HepG2 (cell line): ENCODE measurements around the gene DAZAP1. TPM values are rescaled to one million over a fixed set of nuclear protein-coding genes. Genes with fewer than 3 reads are reported as not detected.

Experiments
- ATAC-seq: fragments of 200-7000 bp; cut with Tn5 transposase; 3 replicates; pipeline ENCODE4 v1.9.1; 2020; ENCODE audit warnings: mild to moderate bottlenecking, moderate library complexity
- BruUV-seq: library from RNA; stranded (reverse); fragments of 400-500 nt; replicated peaks from 2 replicates; lab custom pipeline; 2021; lab: Mats Ljungman, UMichigan
- CTCF ChIA-PET: fragments of 300-600 bp; formaldehyde crosslinking; extraction: SDS; loops from one replicate; lab custom pipeline; 2021; ENCODE audit warnings: low total read pairs, inconsistent platforms, low intra/inter-chr PET ratio; lab: Yijun Ruan, JAX
- POLR2A ChIA-PET: fragments of 350-600 bp; sonication (Branson Sonifier 250); formaldehyde crosslinking; loops from one replicate; lab custom pipeline; 2020; ENCODE audit warnings: antibody characterized with exemption, inconsistent platforms; lab: Yijun Ruan, JAX
- DNase-seq: peaks from one replicate; pipeline ENCODE4 v3.0.0-alpha.2; 2015; ENCODE audit warnings: low spot score
- FAIRE-seq: peaks from 3 replicates; lab custom pipeline; 2011; peaks lifted over from hg19 to GRCh38; lab: Jason Lieb, UNC
- H2AFZ ChIP-seq: one replicate; pipeline ENCODE4 v1.6.1; 2011; ENCODE audit warnings: low read length, inconsistent platforms
- H3K27ac ChIP-seq: fragments of 300-600 bp; 3 replicates; pipeline ENCODE4 v1.8.0; 2011; ENCODE audit warnings: mixed run types, mild to moderate bottlenecking, mixed read lengths, low read length, inconsistent platforms; ENCODE audit not compliant: insufficient read depth; ENCODE audit errors: extremely low read length
- H3K27me3 ChIP-seq, 2 experiments: fragments of 200-600 bp in 1 of 2; 2 replicates in 1 of 2; 3 replicates in 1 of 2; pipeline versions ENCODE4 v1.6.0 to v1.8.0; 2011; ENCODE audit warnings: low read length in 2 of 2, mild to moderate bottlenecking in 2 of 2, moderate library complexity in 2 of 2, inconsistent platforms in 1 of 2; ENCODE audit not compliant: insufficient read depth in 2 of 2, control insufficient read depth in 1 of 2
- H3K36me3 ChIP-seq, 2 experiments: fragments of 200-600 bp in 1 of 2; replicated peaks in 1 of 2; 2 replicates in 1 of 2; 3 replicates in 1 of 2; pipeline versions ENCODE4 v1.5.1 to v1.8.0; 2011; ENCODE audit warnings: low read length in 2 of 2, inconsistent platforms in 1 of 2; ENCODE audit not compliant: insufficient read depth in 2 of 2, control insufficient read depth in 1 of 2
- H3K4me1 ChIP-seq: 2 replicates; pipeline ENCODE4 v1.5.1; 2012; ENCODE audit warnings: low read length, inconsistent platforms; ENCODE audit not compliant: insufficient read depth
- H3K4me2 ChIP-seq: 2 replicates; pipeline ENCODE4 v1.6.0; 2011; ENCODE audit warnings: low read depth, low read length, inconsistent platforms
- H3K4me3 ChIP-seq, 3 experiments: fragments of 200-600 bp in 1 of 3; sonication (generic), shearing (Covaris generic) in 1 of 3; replicated peaks in 1 of 3; 2 replicates each; pipeline ENCODE4 v1.5.1; 2011 to 2016; ENCODE audit warnings: low read length in 3 of 3, inconsistent platforms in 2 of 3, low read depth in 2 of 3, mild to moderate bottlenecking in 2 of 3, control low read depth in 1 of 3, mixed read lengths in 1 of 3; ENCODE audit not compliant: insufficient read depth in 1 of 3
- H3K79me2 ChIP-seq: one replicate; pipeline ENCODE4 v1.6.1; 2011; ENCODE audit warnings: low read length, inconsistent platforms; ENCODE audit not compliant: insufficient read depth
- H3K9ac ChIP-seq: 2 replicates; pipeline ENCODE4 v1.6.0; 2011; ENCODE audit warnings: mild to moderate bottlenecking, low read depth, low read length, inconsistent platforms; ENCODE audit not compliant: insufficient read depth
- H3K9me3 ChIP-seq: 2 replicates; pipeline ENCODE4 v1.5.1; 2012; ENCODE audit warnings: mild to moderate bottlenecking, low read length
- H4K20me1 ChIP-seq: 2 replicates; pipeline ENCODE4 v1.6.0; 2011; ENCODE audit warnings: inconsistent platforms, mild to moderate bottlenecking, low read length, moderate library complexity; ENCODE audit not compliant: insufficient read depth
- EEA1 ChIP-seq: sonication (generic); formaldehyde crosslinking; IDR thresholded peaks from 2 replicates; pipeline ENCODE4 v1.5.1; 2020; ENCODE audit warnings: mild to moderate bottlenecking, missing genetic modification reagents, borderline replicate concordance
- FIP1L1 ChIP-seq: fragments of 200-400 bp; formaldehyde crosslinking; IDR thresholded peaks from 2 replicates; pipeline ENCODE4 v1.6.1; 2018; ENCODE audit warnings: low read depth, mild to moderate bottlenecking, low read length, moderate library complexity, borderline replicate concordance; ENCODE audit not compliant: insufficient read depth
- GABPB1 ChIP-seq: IDR thresholded peaks from 2 replicates; pipeline ENCODE4 v1.6.1; 2016; ENCODE audit warnings: mild to moderate bottlenecking, missing genetic modification reagents, moderate library complexity, missing compliant biosample characterization
- MATR3 ChIP-seq: sonication (generic); formaldehyde crosslinking; IDR thresholded peaks from 2 replicates; pipeline ENCODE4 v1.4.0; 2020; ENCODE audit warnings: missing genetic modification reagents
- MED8 ChIP-seq: sonication (generic); formaldehyde crosslinking; IDR thresholded peaks from 2 replicates; pipeline ENCODE4 v1.8.1; 2023; ENCODE audit warnings: mild to moderate bottlenecking, missing genetic modification reagents; ENCODE audit not compliant: insufficient replicate concordance
- NR0B2 ChIP-seq: sonication (generic); formaldehyde crosslinking; IDR thresholded peaks from 2 replicates; pipeline ENCODE4 v1.4.0; 2020; ENCODE audit warnings: mild to moderate bottlenecking, missing genetic modification reagents
- NR2F6 ChIP-seq, 2 experiments: IDR thresholded peaks; 2 replicates each; pipeline ENCODE4 v1.6.1; 2016; ENCODE audit warnings: antibody characterized with exemption in 1 of 2, mild to moderate bottlenecking in 1 of 2
- RBM39 ChIP-seq: fragments of 200-400 bp; formaldehyde crosslinking; IDR thresholded peaks from one replicate; pipeline ENCODE4 v1.6.1; 2018; ENCODE audit warnings: antibody characterized with exemption, mild to moderate bottlenecking, low read depth, low read length; ENCODE audit not compliant: poor library complexity, severe bottlenecking
- SAP130 ChIP-seq: IDR thresholded peaks from 2 replicates; pipeline ENCODE4 v1.6.1; 2016; ENCODE audit warnings: low read depth
- SRSF9 ChIP-seq: fragments of 200-400 bp; formaldehyde crosslinking; IDR thresholded peaks from 2 replicates; pipeline ENCODE4 v1.6.1; 2018; ENCODE audit warnings: borderline replicate concordance, mild to moderate bottlenecking, low read depth, low read length; ENCODE audit not compliant: insufficient read depth, poor library complexity, severe bottlenecking
- ZFAT ChIP-seq: sonication (generic); formaldehyde crosslinking; conservative IDR thresholded peaks from 2 replicates; pipeline ENCODE4 v1.8.1; 2023; ENCODE audit warnings: missing genetic modification reagents, inconsistent platforms
- ZFP91 ChIP-seq: sonication (generic); formaldehyde crosslinking; IDR thresholded peaks from 2 replicates; pipeline ENCODE4 v1.9.0; 2022; ENCODE audit warnings: missing genetic modification reagents, mild to moderate bottlenecking, borderline replicate concordance
- WGBS: methylation state at CpG from one replicate; pipeline ENCODE4 v1.1.6; 2017; ENCODE audit warnings: low lambda C conversion rate; 5-methylcytosine and 5-hydroxymethylcytosine counted together
- in situ Hi-C: cut with HindIII; loops from 2 replicates; pipeline ENCODE4 v1.10.0; 2017; ENCODE audit warnings: low pct_unique_long_range_greater_than_20kb; ENCODE audit not compliant: extremely low pct_ligation_motif_present
- intact Hi-C: fragments of 100-400 bp; cut with micrococcal nuclease; formaldehyde crosslinking; loops from one replicate; pipeline ENCODE4 v1.10.0; 2022; ENCODE audit not compliant: unreplicated experiment
- polyA plus RNA-seq, 8 experiments: library from polyadenylated mRNA; depleted of rRNA in 3 of 8; stranded (reverse) in 7 of 8; unstranded in 1 of 8; fragments of >200 nt; fragmentation: Illumina TruSeq in 4 of 8; extraction: Trizol in 4 of 8; gene quantifications; 2 replicates each; pipeline versions ENCODE4 v1.2.1 to v1.2.3, GENCODE V29; 2011 to 2016; ENCODE audit warnings: low read depth in 4 of 8, missing spikeins in 1 of 8, mixed read lengths in 1 of 8; ENCODE audit not compliant: insufficient read depth in 1 of 8
- total RNA-seq, 5 experiments: library from RNA; depleted of rRNA; stranded (reverse); fragments of >200 nt; fragmentation: Illumina TruSeq; extraction: Trizol; gene quantifications; 2 replicates each; pipeline ENCODE4 v1.2.3, GENCODE V29; 2016; ENCODE audit warnings: low read depth in 1 of 5
- TF ChIP-seq, protein P1 (sequence below): sonication (generic); formaldehyde crosslinking; IDR thresholded peaks from 2 replicates; pipeline ENCODE4 v1.5.0; 2020; ENCODE audit warnings: mild to moderate bottlenecking, missing genetic modification reagents, borderline replicate concordance
- TF ChIP-seq, protein P2 (sequence below): sonication (generic); formaldehyde crosslinking; IDR thresholded peaks from 2 replicates; pipeline ENCODE4 v1.4.0; 2020; ENCODE audit warnings: missing genetic modification reagents, mild to moderate bottlenecking, borderline replicate concordance

Gene DAZAP1
- total and polyA plus RNA-seq, 2 of the 13 experiments (the other 11 are each of a cell fraction or from before 2014, with no cell fraction given), result 63.3 to 79.2 TPM

DNA sequence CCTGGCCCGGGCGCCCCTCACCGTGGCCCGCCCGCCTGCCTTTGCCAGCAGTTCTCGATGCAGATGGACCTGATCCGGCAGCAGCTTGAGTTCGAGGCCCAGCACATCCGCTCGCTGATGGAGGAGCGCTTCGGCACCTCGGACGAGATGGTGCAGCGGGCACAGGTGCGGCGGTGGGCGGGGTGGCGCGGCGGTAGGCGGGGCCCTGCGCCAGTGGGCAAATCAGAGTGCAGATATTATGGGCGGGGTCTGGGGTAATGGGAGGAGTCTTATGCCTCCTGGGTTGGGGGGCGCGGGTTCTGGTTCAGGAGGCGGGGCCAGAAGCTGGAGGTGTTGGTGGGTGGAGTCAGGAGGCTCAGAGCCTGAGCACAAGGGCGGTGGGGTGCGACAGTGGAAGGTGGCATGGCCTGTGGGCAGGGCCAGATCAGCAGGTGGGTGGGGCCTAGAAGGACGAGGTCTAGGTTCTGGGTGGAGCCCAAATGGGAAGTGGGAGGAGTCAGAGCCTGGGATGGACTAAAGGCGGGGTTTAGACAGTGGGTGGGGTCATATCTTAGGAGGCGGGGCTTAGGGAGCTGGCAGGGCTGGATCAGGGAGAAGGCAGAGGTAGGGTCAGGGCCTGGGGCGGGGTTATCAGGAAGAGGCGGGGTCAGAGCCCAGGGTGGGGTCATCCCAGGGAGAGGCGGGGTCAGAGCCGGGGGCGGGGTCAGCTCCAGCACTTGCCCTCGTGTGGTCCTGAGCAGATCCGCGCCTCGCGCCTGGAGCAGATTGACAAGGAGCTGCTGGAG is 48.1 kb downstream of the DAZAP1 start:
- H3K9ac ChIP-seq, result no peak overlapping the region
- no peaks in the 10 kb centered on the region for H3K36me3 ChIP-seq
- peaks cover 10 to 58% of the 10 kb centered on the region in 2 experiments for H3K27me3 ChIP-seq
- no peaks in the 10 kb centered on the region for H3K9me3 ChIP-seq
- H3K4me1 ChIP-seq, result peaks cover 48% of the 10 kb centered on the region
- ATAC-seq (peak; percentile 52), DNase-seq (peak; percentile 76), FAIRE-seq (peak; percentile 23)
- H3K4me3 ChIP-seq, result peak overlapping the region in 2 of 3 experiments; percentile 25 to 51; a peak in 2 of 6 replicates
- ChIA-PET POLR2A (interaction anchor here (0.5 to 4.0 kb wide), 10 partner anchors 11 to 383 kb away, joined by 3 to 34 read pairs (median 6); partner anchors contain the start of genes CIRBP and REEP6), CTCF (no interaction called here)
- intact Hi-C loops (no loop called here), in situ Hi-C loops (loop anchor here (5.0 kb wide), 1 partner anchor 57 kb away; the partner anchor contains the start of gene ADAMTSL5)
- no peaks in the 10 kb centered on the region for H3K79me2 ChIP-seq
- peaks cover 10% of the 10 kb centered on the region; the same call in 1 of the 2 replicates for H4K20me1 ChIP-seq
- WGBS, result 3% methylated on average over 28 of the region's 42 CpGs
- no peak overlapping the region for H3K27ac ChIP-seq
- BruUV-seq, result no TSS peak
- H2AFZ ChIP-seq, result no peak overlapping the region
- peak overlapping the region; percentile 51 for H3K4me2 ChIP-seq
- no peak for TF ChIP-seq SRSF9
- peak; percentile 30; the same call in 1 of the 2 replicates for TF ChIP-seq ZFP91 (CRISPR knock-in tag)
- TF ChIP-seq ZFAT, result no peak
- peak; percentile 23; the same call in 1 of the 2 replicates for TF ChIP-seq SAP130 (CRISPR knock-in tag)
- no peak for TF ChIP-seq FIP1L1
- TF ChIP-seq MED8 (CRISPR knock-in tag), result no peak
- no peak for TF ChIP-seq MATR3
- no peak for TF ChIP-seq EEA1
- TF ChIP-seq, protein P1, sequence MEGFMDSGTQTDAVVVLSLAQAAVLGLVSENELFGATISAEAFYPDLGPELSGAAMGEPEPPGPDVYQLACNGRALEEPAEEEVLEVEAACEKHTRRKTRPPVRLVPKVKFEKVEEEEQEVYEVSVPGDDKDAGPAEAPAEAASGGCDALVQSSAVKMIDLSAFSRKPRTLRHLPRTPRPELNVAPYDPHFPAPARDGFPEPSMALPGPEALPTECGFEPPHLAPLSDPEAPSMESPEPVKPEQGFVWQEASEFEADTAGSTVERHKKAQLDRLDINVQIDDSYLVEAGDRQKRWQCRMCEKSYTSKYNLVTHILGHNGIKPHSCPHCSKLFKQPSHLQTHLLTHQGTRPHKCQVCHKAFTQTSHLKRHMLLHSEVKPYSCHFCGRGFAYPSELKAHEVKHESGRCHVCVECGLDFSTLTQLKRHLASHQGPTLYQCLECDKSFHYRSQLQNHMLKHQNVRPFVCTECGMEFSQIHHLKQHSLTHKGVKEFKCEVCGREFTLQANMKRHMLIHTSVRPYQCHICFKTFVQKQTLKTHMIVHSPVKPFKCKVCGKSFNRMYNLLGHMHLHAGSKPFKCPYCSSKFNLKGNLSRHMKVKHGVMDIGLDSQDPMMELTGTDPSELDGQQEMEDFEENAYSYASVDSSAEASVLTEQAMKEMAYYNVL, result no peak
- no peak for TF ChIP-seq NR0B2 (CRISPR knock-in tag)
- TF ChIP-seq NR2F6 (IDR thresholded peaks at IDR 0.05), result peak; percentile 17; the same call in 1 of the 2 replicates
- TF ChIP-seq NR2F6 (CRISPR knock-in tag; IDR thresholded peaks at IDR 0.05), result no peak
- TF ChIP-seq, protein P2, sequence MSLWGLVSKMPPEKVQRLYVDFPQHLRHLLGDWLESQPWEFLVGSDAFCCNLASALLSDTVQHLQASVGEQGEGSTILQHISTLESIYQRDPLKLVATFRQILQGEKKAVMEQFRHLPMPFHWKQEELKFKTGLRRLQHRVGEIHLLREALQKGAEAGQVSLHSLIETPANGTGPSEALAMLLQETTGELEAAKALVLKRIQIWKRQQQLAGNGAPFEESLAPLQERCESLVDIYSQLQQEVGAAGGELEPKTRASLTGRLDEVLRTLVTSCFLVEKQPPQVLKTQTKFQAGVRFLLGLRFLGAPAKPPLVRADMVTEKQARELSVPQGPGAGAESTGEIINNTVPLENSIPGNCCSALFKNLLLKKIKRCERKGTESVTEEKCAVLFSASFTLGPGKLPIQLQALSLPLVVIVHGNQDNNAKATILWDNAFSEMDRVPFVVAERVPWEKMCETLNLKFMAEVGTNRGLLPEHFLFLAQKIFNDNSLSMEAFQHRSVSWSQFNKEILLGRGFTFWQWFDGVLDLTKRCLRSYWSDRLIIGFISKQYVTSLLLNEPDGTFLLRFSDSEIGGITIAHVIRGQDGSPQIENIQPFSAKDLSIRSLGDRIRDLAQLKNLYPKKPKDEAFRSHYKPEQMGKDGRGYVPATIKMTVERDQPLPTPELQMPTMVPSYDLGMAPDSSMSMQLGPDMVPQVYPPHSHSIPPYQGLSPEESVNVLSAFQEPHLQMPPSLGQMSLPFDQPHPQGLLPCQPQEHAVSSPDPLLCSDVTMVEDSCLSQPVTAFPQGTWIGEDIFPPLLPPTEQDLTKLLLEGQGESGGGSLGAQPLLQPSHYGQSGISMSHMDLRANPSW, result no peak
- TF ChIP-seq RBM39, result no peak
- TF ChIP-seq GABPB1 (CRISPR knock-in tag), result peak; percentile 33; the same call in 1 of the 2 replicates
